Measurements from ENCODE around the gene DGLUCY.

DGLUCY gene

DNA sequence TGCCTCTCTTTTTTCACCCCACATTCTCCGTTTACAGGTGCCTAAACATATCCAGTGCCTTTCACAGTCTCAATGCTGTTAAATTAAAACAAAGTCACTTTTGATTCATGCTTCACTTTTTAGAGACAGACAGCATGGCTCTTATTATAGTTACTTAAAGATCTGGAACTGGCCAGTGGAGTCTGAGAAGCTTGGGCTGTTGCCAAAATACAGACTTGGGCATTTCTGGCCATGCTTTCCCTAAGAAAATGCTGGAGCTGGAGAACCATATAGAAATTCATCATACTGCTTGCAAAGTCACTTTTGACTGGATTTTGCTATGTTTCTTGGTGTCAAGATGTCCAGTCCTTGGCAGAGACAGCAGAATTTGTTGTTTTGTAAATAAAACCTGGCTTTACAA, 142.8 kb downstream of the DGLUCY start:
- H3K27ac ChIP-seq = no peak overlapping the region
- TF ChIP-seq, protein P1, sequence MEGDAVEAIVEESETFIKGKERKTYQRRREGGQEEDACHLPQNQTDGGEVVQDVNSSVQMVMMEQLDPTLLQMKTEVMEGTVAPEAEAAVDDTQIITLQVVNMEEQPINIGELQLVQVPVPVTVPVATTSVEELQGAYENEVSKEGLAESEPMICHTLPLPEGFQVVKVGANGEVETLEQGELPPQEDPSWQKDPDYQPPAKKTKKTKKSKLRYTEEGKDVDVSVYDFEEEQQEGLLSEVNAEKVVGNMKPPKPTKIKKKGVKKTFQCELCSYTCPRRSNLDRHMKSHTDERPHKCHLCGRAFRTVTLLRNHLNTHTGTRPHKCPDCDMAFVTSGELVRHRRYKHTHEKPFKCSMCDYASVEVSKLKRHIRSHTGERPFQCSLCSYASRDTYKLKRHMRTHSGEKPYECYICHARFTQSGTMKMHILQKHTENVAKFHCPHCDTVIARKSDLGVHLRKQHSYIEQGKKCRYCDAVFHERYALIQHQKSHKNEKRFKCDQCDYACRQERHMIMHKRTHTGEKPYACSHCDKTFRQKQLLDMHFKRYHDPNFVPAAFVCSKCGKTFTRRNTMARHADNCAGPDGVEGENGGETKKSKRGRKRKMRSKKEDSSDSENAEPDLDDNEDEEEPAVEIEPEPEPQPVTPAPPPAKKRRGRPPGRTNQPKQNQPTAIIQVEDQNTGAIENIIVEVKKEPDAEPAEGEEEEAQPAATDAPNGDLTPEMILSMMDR (conservative IDR thresholded peaks at IDR 0.05) = no peak
- TF ChIP-seq ZFX (IDR thresholded peaks at IDR 0.05) = no peak

GRCh38 chr14:91257328-91258010, 143.6 kb downstream of the DGLUCY start:
- TF ChIP-seq, protein P1 (conservative IDR thresholded peaks at IDR 0.05) = no peak
- TF ChIP-seq ZFX (IDR thresholded peaks at IDR 0.05) = no peak
- no peak overlapping the region for H3K27ac ChIP-seq

DNA sequence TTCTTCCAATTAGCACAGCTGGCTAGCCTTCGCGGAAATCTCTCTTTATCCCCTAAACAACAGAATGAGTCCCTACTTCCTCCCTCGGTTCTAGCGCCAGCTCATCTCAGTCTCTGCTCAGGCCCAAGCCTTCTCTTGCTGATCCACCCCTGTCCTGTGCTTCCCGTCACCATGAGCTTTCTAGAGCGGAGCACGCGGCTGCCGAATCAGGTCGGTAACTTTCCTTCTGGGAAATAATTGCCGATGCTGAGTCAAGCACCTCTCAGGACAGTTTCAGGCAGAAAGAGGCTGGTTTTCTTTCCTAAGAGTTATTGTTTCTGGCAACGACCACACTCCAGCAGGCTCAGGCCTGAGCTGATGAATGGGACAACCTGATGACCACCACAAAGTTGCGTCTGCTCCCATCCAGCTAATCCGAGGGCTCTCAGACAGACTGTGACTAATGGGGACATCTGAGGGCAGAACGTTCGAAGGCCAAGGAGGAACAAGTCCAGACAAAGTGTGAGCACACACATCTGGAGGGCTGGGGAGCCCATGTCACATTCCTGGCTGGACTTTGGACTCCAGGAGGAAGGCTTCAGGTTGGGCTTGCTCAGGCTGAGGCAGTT, 144.2 kb downstream of the DGLUCY start:
- H3K27ac ChIP-seq = no peak overlapping the region
- TF ChIP-seq ZFX (IDR thresholded peaks at IDR 0.05) = no peak
- TF ChIP-seq, protein P1 (conservative IDR thresholded peaks at IDR 0.05) = no peak

DNA sequence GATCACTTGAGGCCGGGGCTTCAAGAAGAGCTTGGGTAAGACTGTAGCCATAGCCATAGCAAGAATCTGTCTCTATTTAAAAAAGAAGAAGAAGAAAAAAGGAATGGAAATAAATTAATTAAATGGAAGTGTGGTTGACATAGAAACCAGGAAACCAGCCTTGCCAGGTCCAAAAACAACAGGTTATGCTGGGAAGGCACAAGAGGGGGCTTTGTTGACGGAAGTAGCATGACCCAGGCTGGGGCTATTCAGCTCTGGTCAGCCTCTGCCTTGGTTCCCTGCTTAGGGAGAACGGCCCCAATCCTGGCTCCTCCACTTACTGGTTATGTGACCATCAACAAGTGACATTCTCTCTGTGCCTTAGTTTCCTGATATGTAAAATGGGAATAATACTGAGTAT, 145.0 kb downstream of the DGLUCY start:
- no peak overlapping the region for H3K27ac ChIP-seq
- TF ChIP-seq, protein P1 (conservative IDR thresholded peaks at IDR 0.05) = no peak
- no peak for TF ChIP-seq ZFX (IDR thresholded peaks at IDR 0.05)

GRCh38 chr14:91261115-91261514, 147.2 kb downstream of the DGLUCY start:
- no peak overlapping the region for H3K27ac ChIP-seq
- no peak for TF ChIP-seq ZFX (IDR thresholded peaks at IDR 0.05)
- TF ChIP-seq, protein P1 (conservative IDR thresholded peaks at IDR 0.05) = no peak

GRCh38 chr14:91261986-91262549, 148.2 kb downstream of the DGLUCY start:
- TF ChIP-seq ZFX (IDR thresholded peaks at IDR 0.05) = no peak
- TF ChIP-seq, protein P1 (conservative IDR thresholded peaks at IDR 0.05) = no peak
- no peak overlapping the region for H3K27ac ChIP-seq

- TF ChIP-seq ZFX (IDR thresholded peaks at IDR 0.05) = no peak
- TF ChIP-seq, protein P1 (conservative IDR thresholded peaks at IDR 0.05) = no peak
- no peak overlapping the region for H3K27ac ChIP-seq
Observed at GRCh38 chr14:91263329-91263728, 149.5 kb downstream of the DGLUCY start.
